H9 (cell line): ENCODE results near the gene MBTD1. TPM values are rescaled to one million over a fixed set of nuclear protein-coding genes. Genes with fewer than 3 reads are reported as not detected.

Experiments
- DNase-seq: peaks from one replicate; pipeline ENCODE4 v3.0.0-alpha.2; 2017
- H2AFZ ChIP-seq: one replicate; pipeline ENCODE4 v1.6.1; 2013; ENCODE audit warnings: mild to moderate bottlenecking, low read length, control low read depth, moderate library complexity
- H2AK5ac ChIP-seq: 2 replicates; pipeline ENCODE4 v1.6.1; 2013; ENCODE audit warnings: low read length, control low read depth, mixed read lengths; ENCODE audit not compliant: insufficient read length
- H2BK120ac ChIP-seq: one replicate; pipeline ENCODE4 v1.6.1; 2013; ENCODE audit warnings: low read depth, mild to moderate bottlenecking, low read length, control low read depth, inconsistent platforms; ENCODE audit not compliant: poor library complexity, severe bottlenecking
- H2BK12ac ChIP-seq: 2 replicates; pipeline ENCODE4 v1.6.1; 2013; ENCODE audit warnings: low read length, control low read depth, mixed read lengths, low read depth; ENCODE audit not compliant: insufficient read length
- H2BK15ac ChIP-seq: 2 replicates; pipeline ENCODE4 v1.6.1; 2013; ENCODE audit warnings: low read depth, low read length, control low read depth
- H2BK20ac ChIP-seq: one replicate; pipeline ENCODE4 v1.6.1; 2013; ENCODE audit warnings: low read depth, mild to moderate bottlenecking, low read length, control low read depth, inconsistent platforms; ENCODE audit not compliant: poor library complexity, severe bottlenecking
- H2BK5ac ChIP-seq: 2 replicates; pipeline ENCODE4 v1.6.1; 2013; ENCODE audit warnings: low read length, control low read depth, mixed read lengths; ENCODE audit not compliant: insufficient read length
- H3K14ac ChIP-seq: 2 replicates; pipeline ENCODE4 v1.6.1; 2013; ENCODE audit warnings: low read length, control low read depth; ENCODE audit not compliant: insufficient read depth
- H3K18ac ChIP-seq: 2 replicates; pipeline ENCODE4 v1.6.1; 2013; ENCODE audit warnings: low read depth, mild to moderate bottlenecking, mixed read lengths, low read length, control low read depth; ENCODE audit not compliant: insufficient read length
- H3K23ac ChIP-seq: 2 replicates; pipeline ENCODE4 v1.6.1; 2013; ENCODE audit warnings: low read length, control low read depth, mixed read lengths, low read depth; ENCODE audit not compliant: insufficient read length
- H3K23me2 ChIP-seq: 2 replicates; pipeline ENCODE4 v1.6.1; 2013; ENCODE audit warnings: low read depth, mild to moderate bottlenecking, mixed read lengths, low read length, control low read depth; ENCODE audit not compliant: insufficient read length, poor library complexity, severe bottlenecking
- H3K27ac ChIP-seq: 2 replicates; pipeline ENCODE4 v1.5.1; 2013; ENCODE audit warnings: low read length, control low read depth, mixed read lengths, low read depth; ENCODE audit not compliant: insufficient read length
- H3K27me3 ChIP-seq: 2 replicates; pipeline ENCODE4 v1.6.1; 2013; ENCODE audit warnings: low read length, control low read depth, inconsistent platforms; ENCODE audit not compliant: insufficient read depth
- H3K4ac ChIP-seq: 2 replicates; pipeline ENCODE4 v1.6.1; 2013; ENCODE audit warnings: low read depth, mild to moderate bottlenecking, control low read depth, inconsistent platforms, low read length, moderate library complexity
- H3K4me1 ChIP-seq: 2 replicates; pipeline ENCODE4 v1.6.1; 2013; ENCODE audit warnings: low read length, control low read depth, inconsistent platforms; ENCODE audit not compliant: insufficient read depth
- H3K4me2 ChIP-seq: 2 replicates; pipeline ENCODE4 v1.6.1; 2013; ENCODE audit warnings: low read length, control low read depth, mixed read lengths; ENCODE audit not compliant: insufficient read length, insufficient read depth
- H3K56ac ChIP-seq: 2 replicates; pipeline ENCODE4 v1.6.1; 2013; ENCODE audit warnings: low read depth, mild to moderate bottlenecking, mixed read lengths, low read length, control low read depth; ENCODE audit not compliant: insufficient read length
- H3K79me1 ChIP-seq: 2 replicates; pipeline ENCODE4 v1.6.1; 2013; ENCODE audit warnings: low read depth, mild to moderate bottlenecking, moderate library complexity, low read length, control low read depth, inconsistent platforms; ENCODE audit not compliant: insufficient read depth, poor library complexity, severe bottlenecking
- H3K79me2 ChIP-seq: 2 replicates; pipeline ENCODE4 v1.6.1; 2013; ENCODE audit warnings: low read length, control low read depth, inconsistent platforms; ENCODE audit not compliant: insufficient read depth
- H3K9ac ChIP-seq: 2 replicates; pipeline ENCODE4 v1.6.1; 2013; ENCODE audit warnings: low read length, control low read depth, mixed read lengths; ENCODE audit not compliant: insufficient read length; ENCODE audit errors: extremely low read depth
- H3K9me3 ChIP-seq: one replicate; pipeline ENCODE4 v1.6.1; 2013; ENCODE audit warnings: low read depth, low read length, inconsistent platforms; ENCODE audit not compliant: control insufficient read depth
- H3T11ph ChIP-seq: one replicate; pipeline ENCODE4 v1.6.1; 2013; ENCODE audit warnings: mild to moderate bottlenecking, low read length, control low read depth, inconsistent platforms
- H4K20me1 ChIP-seq: one replicate; pipeline ENCODE4 v1.6.1; 2013; ENCODE audit not compliant: control insufficient read depth, insufficient read length, insufficient read depth
- H4K5ac ChIP-seq: 2 replicates; pipeline ENCODE4 v1.6.1; 2013; ENCODE audit warnings: low read depth, mild to moderate bottlenecking, mixed read lengths, low read length, control low read depth; ENCODE audit not compliant: insufficient read length
- H4K8ac ChIP-seq: replicated peaks from 2 replicates; pipeline ENCODE4 v1.6.1; 2013; ENCODE audit warnings: low read length, control low read depth, mixed read lengths, low read depth; ENCODE audit not compliant: insufficient read length
- H4K91ac ChIP-seq: 2 replicates; pipeline ENCODE4 v1.6.1; 2013; ENCODE audit warnings: low read depth, mild to moderate bottlenecking, moderate library complexity, mixed read lengths, low read length, control low read depth; ENCODE audit not compliant: insufficient read length
- H3K27ac Mint-ChIP-seq, 3 experiments: 2 replicates in 2 of 3; 3 replicates in 1 of 3; pipeline ENCODE4 v1.8.0; 2020 to 2021; ENCODE audit warnings: mixed read lengths in 3 of 3, mild to moderate bottlenecking in 1 of 3, moderate library complexity in 1 of 3
- H3K27me3 Mint-ChIP-seq: 2 replicates; pipeline ENCODE4 v1.8.0; 2021; ENCODE audit warnings: low read depth, mild to moderate bottlenecking, moderate library complexity, mixed read lengths
- H3K36me3 Mint-ChIP-seq, 3 experiments: 2 replicates in 2 of 3; 3 replicates in 1 of 3; pipeline ENCODE4 v1.8.0; 2020 to 2021; ENCODE audit warnings: low read depth in 3 of 3, mixed read lengths in 3 of 3; ENCODE audit not compliant: insufficient read depth in 1 of 3
- H3K4me1 Mint-ChIP-seq, 2 experiments: 2 replicates each; pipeline ENCODE4 v1.8.0; 2020; ENCODE audit warnings: mixed read lengths in 2 of 2
- H3K4me3 Mint-ChIP-seq, 2 experiments: 2 replicates in 1 of 2; 3 replicates in 1 of 2; pipeline ENCODE4 v1.8.0; 2020 to 2021; ENCODE audit warnings: mild to moderate bottlenecking in 2 of 2, mixed read lengths in 2 of 2, moderate library complexity in 1 of 2
- H3K9me3 Mint-ChIP-seq, 2 experiments: 2 replicates in 1 of 2; 3 replicates in 1 of 2; pipeline ENCODE4 v1.8.0; 2020; ENCODE audit warnings: mild to moderate bottlenecking in 2 of 2, mixed read lengths in 2 of 2, moderate library complexity in 1 of 2
- CTCF ChIP-seq: fragments of 200-600 bp; sonication (generic); conservative IDR thresholded peaks from 3 replicates; pipeline ENCODE4 v1.8.0; 2021; ENCODE audit warnings: antibody characterized with exemption, mild to moderate bottlenecking
- WGBS: extraction: QIAGEN DNeasy Blood & Tissue Kit; methylation state at CpG from one replicate; pipeline ENCODE4 v1.1.7; 2013; ENCODE audit warnings: missing lambda C conversion rate, low lambda C conversion rate, mixed read lengths; ENCODE audit not compliant: insufficient read length; ENCODE audit errors: extremely low coverage; 5-methylcytosine and 5-hydroxymethylcytosine counted together
- total RNA-seq: library from RNA; stranded (reverse); gene quantifications from 2 replicates; pipeline ENCODE4 v1.2.1, GENCODE V29; 2021

MBTD1 gene
- total RNA-seq, 1 experiment from 2014 or later, result 49.6 TPM

GRCh38 chr17:51299859-51300258 is 40.0 kb upstream of the MBTD1 start:
- no peak overlapping the region for H3K9ac ChIP-seq
- H3K9me3 ChIP-seq, result no peaks in the 10 kb centered on the region
- H3K27me3 ChIP-seq, result no peaks in the 10 kb centered on the region
- H3K36me3 Mint-ChIP-seq, result peaks cover 6 to 33% (median 19%) of the 10 kb centered on the region in 3 experiments; a peak in 6 of 7 replicates
- no peak overlapping the region for H3K4me2 ChIP-seq
- H3T11ph ChIP-seq, result no peak overlapping the region
- H4K5ac ChIP-seq, result no peak overlapping the region
- H4K8ac ChIP-seq, result no peak overlapping the region
- no peak overlapping the region for H3K18ac ChIP-seq
- H3K23me2 ChIP-seq, result no peaks in the 10 kb centered on the region
- H3K4me1 ChIP-seq, result peaks cover 5% of the 10 kb centered on the region; the same call in 1 of the 2 replicates
- H3K9me3 Mint-ChIP-seq, result peaks cover 6 to 9% of the 10 kb centered on the region in 2 experiments
- H3K4ac ChIP-seq, result no peak overlapping the region
- H4K91ac ChIP-seq, result no peak overlapping the region
- H2AFZ ChIP-seq, result no peak overlapping the region
- H2BK12ac ChIP-seq, result no peak overlapping the region
- no peak overlapping the region for H3K14ac ChIP-seq
- H3K56ac ChIP-seq, result no peak overlapping the region
- H3K79me2 ChIP-seq, result no peaks in the 10 kb centered on the region
- DNase-seq, result no peak
- no peak overlapping the region for H2BK120ac ChIP-seq
- no peak for TF ChIP-seq CTCF
- no peak overlapping the region for H3K23ac ChIP-seq
- no peak overlapping the region for H3K27ac ChIP-seq
- no CpG with 5 or more reads among the region's 4 CpGs for WGBS
- H3K4me1 Mint-ChIP-seq, result peaks cover 23 to 32% of the 10 kb centered on the region in 2 experiments
- peak overlapping the region in 2 of 3 experiments; percentile 62 to 69; a peak in 2 of 7 replicates for H3K27ac Mint-ChIP-seq
- no peak overlapping the region for H2AK5ac ChIP-seq
- H2BK15ac ChIP-seq, result no peak overlapping the region
- H3K79me1 ChIP-seq, result no peaks in the 10 kb centered on the region
- H3K4me3 Mint-ChIP-seq, result no peak overlapping the region
- no peak overlapping the region for H2BK5ac ChIP-seq
- no peaks in the 10 kb centered on the region for H3K27me3 Mint-ChIP-seq
- H2BK20ac ChIP-seq, result no peak overlapping the region
- H4K20me1 ChIP-seq, result no peaks in the 10 kb centered on the region
